ENCODE measurements around the gene TAOK1.

TAOK1 gene

DNA sequence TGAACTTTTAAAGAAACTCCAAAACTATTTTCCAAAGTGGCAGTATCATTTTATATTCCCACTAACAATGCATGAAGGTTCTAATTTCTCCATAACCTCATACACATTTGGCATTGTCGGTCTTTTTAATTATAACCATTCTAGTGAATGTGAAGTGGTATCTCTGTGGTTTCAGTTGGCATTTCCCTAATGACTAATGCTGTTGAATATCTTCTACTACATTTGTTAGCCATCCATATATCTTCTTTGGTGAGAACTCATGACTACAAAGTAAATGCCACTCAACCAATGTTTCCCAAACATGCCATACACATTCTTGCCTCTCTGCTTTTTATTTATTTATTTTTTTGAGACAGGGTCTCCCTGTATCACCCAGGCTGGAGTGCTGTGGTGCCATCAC is 31.7 kb upstream of the TAOK1 start:
- no peak for DNase-seq (ENCODE audit: low read depth)
- no peak overlapping the region for H3K4me3 ChIP-seq (ENCODE audit: low read depth, low read length)
- in situ Hi-C loops (cut with HindIII; ENCODE audit: low sequenced_read_pairs) = loop anchor here (5.0 to 10.0 kb wide), 2 partner anchors 36 to 166 kb away; no protein-coding TSS in a partner anchor
- TF ChIP-seq, protein P1, sequence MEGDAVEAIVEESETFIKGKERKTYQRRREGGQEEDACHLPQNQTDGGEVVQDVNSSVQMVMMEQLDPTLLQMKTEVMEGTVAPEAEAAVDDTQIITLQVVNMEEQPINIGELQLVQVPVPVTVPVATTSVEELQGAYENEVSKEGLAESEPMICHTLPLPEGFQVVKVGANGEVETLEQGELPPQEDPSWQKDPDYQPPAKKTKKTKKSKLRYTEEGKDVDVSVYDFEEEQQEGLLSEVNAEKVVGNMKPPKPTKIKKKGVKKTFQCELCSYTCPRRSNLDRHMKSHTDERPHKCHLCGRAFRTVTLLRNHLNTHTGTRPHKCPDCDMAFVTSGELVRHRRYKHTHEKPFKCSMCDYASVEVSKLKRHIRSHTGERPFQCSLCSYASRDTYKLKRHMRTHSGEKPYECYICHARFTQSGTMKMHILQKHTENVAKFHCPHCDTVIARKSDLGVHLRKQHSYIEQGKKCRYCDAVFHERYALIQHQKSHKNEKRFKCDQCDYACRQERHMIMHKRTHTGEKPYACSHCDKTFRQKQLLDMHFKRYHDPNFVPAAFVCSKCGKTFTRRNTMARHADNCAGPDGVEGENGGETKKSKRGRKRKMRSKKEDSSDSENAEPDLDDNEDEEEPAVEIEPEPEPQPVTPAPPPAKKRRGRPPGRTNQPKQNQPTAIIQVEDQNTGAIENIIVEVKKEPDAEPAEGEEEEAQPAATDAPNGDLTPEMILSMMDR (IDR thresholded peaks at IDR 0.05; ENCODE audit: low read depth, low read length, missing control alignments) = no peak

DNA sequence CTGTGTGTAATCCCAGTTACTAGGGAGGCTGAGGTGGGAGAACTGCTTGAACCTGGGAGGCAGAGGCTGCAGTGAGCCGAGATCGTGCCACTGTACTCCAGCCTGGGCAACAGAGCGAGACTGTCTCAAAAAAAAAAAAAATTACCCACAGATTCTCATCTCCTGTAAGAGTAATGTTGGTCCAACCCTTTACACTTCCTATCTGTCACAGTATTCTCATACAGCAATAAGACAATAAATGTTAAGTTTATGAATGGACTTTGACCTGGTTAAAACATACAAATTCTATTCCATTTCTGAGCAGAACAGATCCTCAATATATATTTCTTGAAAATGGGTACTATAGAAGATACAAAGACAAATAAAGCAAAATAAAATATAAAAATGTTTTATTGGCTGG is 30.4 kb upstream of the TAOK1 start:
- no peak for DNase-seq (ENCODE audit: low read depth)
- TF ChIP-seq, protein P1 (IDR thresholded peaks at IDR 0.05; ENCODE audit: low read depth, low read length, missing control alignments) = no peak
- H3K4me3 ChIP-seq (ENCODE audit: low read depth, low read length) = no peak overlapping the region
- in situ Hi-C loops (cut with HindIII; ENCODE audit: low sequenced_read_pairs) = loop anchor here (5.0 to 10.0 kb wide), 2 partner anchors 37 to 165 kb away; no protein-coding TSS in a partner anchor

DNA sequence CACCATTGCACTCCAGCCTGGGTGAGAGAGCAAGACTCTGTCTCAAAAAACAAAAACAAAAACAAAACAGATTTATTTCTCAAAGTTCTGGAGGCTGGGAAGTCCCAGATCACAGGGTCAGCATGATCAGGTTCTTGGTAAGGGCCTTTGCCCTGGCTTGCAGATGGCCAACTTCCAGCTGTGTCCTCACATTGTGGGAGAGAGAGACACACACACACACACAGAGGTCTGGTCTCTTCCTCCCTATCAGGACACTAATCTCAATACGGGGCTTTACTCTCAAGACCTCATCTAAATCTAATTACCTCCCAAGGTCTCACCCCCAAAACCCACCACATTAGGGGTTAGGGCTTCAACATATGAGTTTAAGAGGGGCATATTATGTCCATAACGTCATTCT is 26.4 kb upstream of the TAOK1 start:
- H3K4me3 ChIP-seq (ENCODE audit: low read depth, low read length) = no peak overlapping the region
- TF ChIP-seq, protein P1 (IDR thresholded peaks at IDR 0.05; ENCODE audit: low read depth, low read length, missing control alignments) = no peak
- in situ Hi-C loops (cut with HindIII; ENCODE audit: low sequenced_read_pairs) = no loop called here
- no peak for DNase-seq (ENCODE audit: low read depth)

DNA sequence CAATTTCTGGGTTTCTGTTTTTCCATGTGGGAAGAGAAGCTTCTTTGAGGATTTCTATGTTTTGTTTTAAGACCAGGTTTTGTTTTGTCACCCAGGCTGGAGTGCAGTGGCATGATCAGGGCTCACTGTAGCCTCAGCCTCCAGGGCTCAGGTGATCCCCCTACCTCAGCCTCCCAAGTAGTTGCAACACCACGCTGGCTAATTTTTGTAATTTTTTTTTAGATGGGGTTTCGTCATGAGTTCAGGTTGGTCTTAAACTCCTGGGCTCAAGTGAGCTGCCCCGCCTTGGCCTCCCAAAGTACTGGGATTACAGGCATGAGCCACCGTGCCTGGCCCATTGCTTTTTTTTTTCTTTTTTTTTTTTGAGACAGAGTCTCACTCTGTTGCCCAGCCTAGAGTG is 25.5 kb upstream of the TAOK1 start:
- TF ChIP-seq, protein P1 (IDR thresholded peaks at IDR 0.05; ENCODE audit: low read depth, low read length, missing control alignments) = no peak
- no peak for DNase-seq (ENCODE audit: low read depth)
- in situ Hi-C loops (cut with HindIII; ENCODE audit: low sequenced_read_pairs) = no loop called here
- H3K4me3 ChIP-seq (ENCODE audit: low read depth, low read length) = no peak overlapping the region

DNA sequence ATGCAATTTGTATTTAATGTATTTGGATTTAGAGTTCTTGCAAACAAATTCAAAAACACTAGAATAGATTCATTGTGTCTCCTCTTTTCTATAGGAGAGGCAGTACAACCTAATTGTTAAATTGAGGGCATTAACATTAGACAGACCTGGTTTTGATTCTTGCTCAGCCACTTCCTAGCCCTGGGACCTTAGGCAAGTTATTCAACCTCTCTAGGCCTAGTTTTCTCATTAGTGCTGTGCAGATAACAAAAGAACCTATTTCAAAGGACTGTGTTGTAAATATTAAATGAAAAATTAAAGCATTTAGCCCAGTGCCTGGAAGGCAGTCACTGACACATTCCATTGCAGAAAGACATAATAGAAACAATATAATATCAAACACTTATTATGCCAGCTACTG is 22.0 kb upstream of the TAOK1 start:
- TF ChIP-seq, protein P1 (IDR thresholded peaks at IDR 0.05; ENCODE audit: low read depth, low read length, missing control alignments) = no peak
- in situ Hi-C loops (cut with HindIII; ENCODE audit: low sequenced_read_pairs) = no loop called here
- DNase-seq (ENCODE audit: low read depth) = no peak
- H3K4me3 ChIP-seq (ENCODE audit: low read depth, low read length) = no peak overlapping the region

DNA sequence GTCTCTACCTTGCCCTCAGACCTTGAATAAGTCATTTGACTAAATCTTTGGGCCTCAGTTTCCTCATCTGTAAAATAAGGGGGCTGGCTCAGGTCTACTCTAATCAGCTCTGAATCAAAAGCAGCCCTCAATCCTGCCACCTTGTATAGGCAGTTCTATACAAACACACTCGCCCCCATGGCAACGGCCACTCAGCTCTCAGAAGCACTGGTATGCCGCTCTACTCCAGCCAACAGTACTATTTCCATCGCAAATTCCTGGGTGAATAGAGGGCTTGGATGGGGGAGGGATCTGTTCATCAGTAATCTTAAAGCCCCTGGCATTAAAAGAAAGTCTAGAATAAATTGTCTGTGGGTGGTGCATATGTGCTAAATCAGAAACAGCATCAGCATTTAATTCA is 21.2 kb upstream of the TAOK1 start:
- H3K4me3 ChIP-seq (ENCODE audit: low read depth, low read length) = no peak overlapping the region
- no peak for DNase-seq (ENCODE audit: low read depth)
- TF ChIP-seq, protein P1 (IDR thresholded peaks at IDR 0.05; ENCODE audit: low read depth, low read length, missing control alignments) = no peak
- in situ Hi-C loops (cut with HindIII; ENCODE audit: low sequenced_read_pairs) = no loop called here

Data from astrocyte of the cerebellum (primary cell).